Endothelial cell of umbilical vein (primary cell): ENCODE results near the gene DLG1. TPM values are rescaled to one million over a fixed set of nuclear protein-coding genes. Genes with fewer than 3 reads are reported as not detected.

Experiments used
- BruUV-seq: library from RNA; stranded (reverse); fragments of 400-500 nt; replicated peaks from 2 replicates; lab custom pipeline; 2021; lab: Mats Ljungman, UMichigan
- CTCF ChIA-PET: fragments of 300-600, 350-600 bp; sonication (Branson Sonifier 250); formaldehyde crosslinking; loops from one replicate; lab custom pipeline; 2021; ENCODE audit warnings: antibody characterized with exemption, inconsistent platforms; lab: Charles Lee
- POLR2A ChIA-PET: fragments of 300-600, 350-600 bp; sonication (Branson Sonifier 250); formaldehyde crosslinking; loops from one replicate; lab custom pipeline; 2021; ENCODE audit warnings: antibody characterized with exemption, inconsistent platforms; lab: Charles Lee
- DNase-seq: peaks from one replicate; pipeline ENCODE4 v3.0.0-alpha.2; 2011; ENCODE audit warnings: low read depth, low spot score
- FAIRE-seq: peaks from 2 replicates; lab custom pipeline; 2011; peaks lifted over from hg19 to GRCh38; lab: Jason Lieb, UNC
- H2AFZ ChIP-seq: 2 replicates; pipeline ENCODE4 v1.6.0; 2012; ENCODE audit warnings: low read depth, low read length, control low read depth, inconsistent platforms
- H3K27ac ChIP-seq: 2 replicates; pipeline ENCODE4 v1.5.1; 2011; ENCODE audit warnings: low read depth, mild to moderate bottlenecking, control low read depth, low read length, moderate library complexity; ENCODE audit not compliant: insufficient read depth
- H3K27me3 ChIP-seq, 2 experiments: 2 replicates each; pipeline versions ENCODE4 v1.6.0 to v1.6.1; 2011; ENCODE audit warnings: low read length in 2 of 2, mixed read lengths in 1 of 2; ENCODE audit not compliant: control insufficient read depth in 2 of 2, insufficient read depth in 2 of 2
- H3K36me3 ChIP-seq, 2 experiments: 2 replicates in 1 of 2; 3 replicates in 1 of 2; pipeline ENCODE4 v1.5.1; 2011; ENCODE audit warnings: low read length in 2 of 2, mild to moderate bottlenecking in 1 of 2, moderate library complexity in 1 of 2; ENCODE audit not compliant: control insufficient read depth in 2 of 2, insufficient read depth in 2 of 2; ENCODE audit errors: extremely low read depth in 1 of 2
- H3K4me1 ChIP-seq: 3 replicates; pipeline ENCODE4 v1.5.1; 2011; ENCODE audit warnings: mild to moderate bottlenecking, low read length; ENCODE audit not compliant: control insufficient read depth, insufficient read depth; ENCODE audit errors: extremely low read depth
- H3K4me2 ChIP-seq: 2 replicates; pipeline ENCODE4 v1.6.1; 2011; ENCODE audit warnings: low read length, control low read depth, mixed read lengths; ENCODE audit not compliant: insufficient read depth
- H3K4me3 ChIP-seq, 3 experiments: fragments of 200-600 bp in 1 of 3; sonication (generic), shearing (Covaris generic) in 1 of 3; replicated peaks in 1 of 3; 2 replicates each; pipeline ENCODE4 v1.5.1; 2011 to 2016; ENCODE audit warnings: control low read depth in 3 of 3, low read length in 3 of 3, mild to moderate bottlenecking in 2 of 3, inconsistent platforms in 1 of 3, low read depth in 1 of 3, moderate library complexity in 1 of 3; ENCODE audit not compliant: insufficient read depth in 1 of 3
- H3K79me2 ChIP-seq: 2 replicates; pipeline ENCODE4 v1.6.0; 2012; ENCODE audit warnings: low read length, inconsistent platforms; ENCODE audit not compliant: control insufficient read depth, insufficient read depth
- H3K9ac ChIP-seq: replicated peaks from 2 replicates; pipeline ENCODE3; 2011; ENCODE audit warnings: low read length, control low read depth; ENCODE audit not compliant: insufficient read depth; ENCODE audit errors: extremely low read depth
- H3K9me1 ChIP-seq: replicated peaks from 3 replicates; pipeline ENCODE4 v1.6.0; 2011; ENCODE audit warnings: mild to moderate bottlenecking, low read length; ENCODE audit not compliant: control insufficient read depth, insufficient read depth; ENCODE audit errors: extremely low read depth
- H3K9me3 ChIP-seq: replicated peaks from 2 replicates; pipeline ENCODE4 v1.5.1; 2012; ENCODE audit warnings: low read length, inconsistent platforms; ENCODE audit not compliant: control insufficient read depth, insufficient read depth
- H4K20me1 ChIP-seq: replicated peaks from 2 replicates; pipeline ENCODE3; 2011; ENCODE audit warnings: mild to moderate bottlenecking, low read length; ENCODE audit not compliant: control insufficient read depth, insufficient read depth; ENCODE audit errors: extremely low read depth
- EZH2 ChIP-seq: IDR thresholded peaks from 2 replicates; pipeline ENCODE4 v1.6.1; 2012; ENCODE audit warnings: borderline replicate concordance, low read depth, mild to moderate bottlenecking, moderate library complexity, low read length, inconsistent platforms; ENCODE audit not compliant: severe bottlenecking
- FOS ChIP-seq: IDR thresholded peaks from 2 replicates; pipeline ENCODE4 v1.6.1; 2011; ENCODE audit warnings: mild to moderate bottlenecking, low read length, moderate library complexity, borderline replicate concordance; ENCODE audit not compliant: insufficient read depth
- GATA2 ChIP-seq: IDR thresholded peaks from 2 replicates; pipeline ENCODE4 v1.7.0; 2011; ENCODE audit warnings: low read depth, mild to moderate bottlenecking, moderate library complexity, mixed read lengths, low read length; ENCODE audit not compliant: insufficient read length, insufficient read depth
- JUN ChIP-seq: IDR thresholded peaks from 2 replicates; pipeline ENCODE4 v1.6.1; 2011; ENCODE audit warnings: borderline replicate concordance, low read depth; ENCODE audit not compliant: insufficient read length, insufficient read depth
- MYC ChIP-seq: IDR thresholded peaks from one replicate; pipeline ENCODE4 v1.6.1; 2011; ENCODE audit warnings: mild to moderate bottlenecking, low read depth, low read length
- POLR2A ChIP-seq: IDR thresholded peaks from 2 replicates; pipeline ENCODE4 v1.6.1; 2012; ENCODE audit warnings: low read depth, mild to moderate bottlenecking, control low read depth, low read length
- POLR2AphosphoS5 ChIP-seq: IDR thresholded peaks from 2 replicates; pipeline ENCODE4 v1.6.1; 2012; ENCODE audit warnings: low read depth, mild to moderate bottlenecking, control low read depth, low read length, moderate library complexity; ENCODE audit not compliant: insufficient read depth
- dilution Hi-C: fragments of 300-500 bp; cut with MboI; formaldehyde crosslinking; loops from one replicate; pipeline ENCODE4 v1.15.0; 2019; ENCODE audit warnings: low sequenced_read_pairs; ENCODE audit not compliant: extremely low pct_ligation_motif_present
- intact Hi-C: fragments of 100-400 bp; cut with micrococcal nuclease; formaldehyde crosslinking; loops from one replicate; pipeline ENCODE4 v1.10.0; 2022
- polyA plus RNA-seq, 4 experiments: library from polyadenylated mRNA; depleted of rRNA in 3 of 4; stranded (reverse) in 3 of 4; unstranded in 1 of 4; fragments of >200 nt; gene quantifications; 2 replicates each; pipeline versions ENCODE4 v1.2.1 to v1.2.3, GENCODE V29; 2011 to 2012; ENCODE audit warnings: missing spikeins in 1 of 4
- total RNA-seq: library from RNA; stranded (reverse); gene quantifications from 2 replicates; pipeline ENCODE4 v1.2.3, GENCODE V29; 2021
- TF ChIP-seq, protein P1 (sequence below): IDR thresholded peaks from 2 replicates; pipeline ENCODE4 v1.6.1; 2011; ENCODE audit not compliant: insufficient read depth, insufficient read length
- TF ChIP-seq, protein P2 (sequence below), 2 donors: IDR thresholded peaks; 1 replicate in 1 of 2; 2 replicates in 1 of 2; pipeline ENCODE4 v1.5.1; 2011; ENCODE audit warnings: low read length in 2 of 2, mild to moderate bottlenecking in 2 of 2, moderate library complexity in 2 of 2, control low read depth in 1 of 2, inconsistent platforms in 1 of 2, low read depth in 1 of 2; ENCODE audit not compliant: insufficient read depth in 1 of 2; ENCODE audit errors: extremely low read depth in 1 of 2

The DLG1 gene
- total and polyA plus RNA-seq, 2 donors (not counting 3 experiments of a cell fraction or from before 2014, with no cell fraction given): 26.5 to 80.1 TPM

DNA sequence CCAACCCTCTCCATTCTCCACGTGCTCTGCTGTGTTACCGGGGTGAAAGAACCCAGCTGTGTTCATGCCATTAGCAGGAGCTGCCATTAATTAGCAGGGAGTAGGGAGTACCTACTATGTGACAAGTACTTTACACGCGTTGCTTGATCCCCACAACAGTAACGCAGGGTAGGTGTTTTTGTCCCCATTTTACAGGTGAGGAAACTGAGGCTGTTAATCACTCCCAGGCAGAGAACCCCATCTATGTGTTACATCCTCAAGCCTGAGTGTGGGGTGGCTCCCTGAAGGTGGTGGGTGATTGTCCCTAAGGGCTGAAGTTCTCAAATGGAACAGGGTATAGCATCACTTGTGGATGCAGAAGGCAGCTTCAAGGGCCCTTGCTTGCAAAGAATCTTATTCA, 291.6 kb downstream of the DLG1 start:
- H3K4me1 ChIP-seq: peaks cover 2% of the 10 kb centered on the region
- FAIRE-seq (no peak), DNase-seq (no peak)
- no peaks in the 10 kb centered on the region for H3K36me3 ChIP-seq
- no peaks in the 10 kb centered on the region for H4K20me1 ChIP-seq
- no peaks in the 10 kb centered on the region for H3K79me2 ChIP-seq
- no peak overlapping the region for H3K4me3 ChIP-seq
- no peak overlapping the region for H3K27ac ChIP-seq
- no peak overlapping the region for H3K9ac ChIP-seq
- intact Hi-C loops: loop anchor here (10.0 kb wide), 1 partner anchor 508 kb away; no protein-coding TSS in a partner anchor
- dilution Hi-C loops: no loop called here
- ChIA-PET CTCF (interaction anchor here (1.7 kb wide), 1 partner anchor 10 kb away, joined by 5 read pairs; no protein-coding TSS in a partner anchor), POLR2A (no interaction called here)
- no peak overlapping the region for H2AFZ ChIP-seq
- H3K27me3 ChIP-seq: no peaks in the 10 kb centered on the region
- H3K9me3 ChIP-seq: no peaks in the 10 kb centered on the region
- no peak overlapping the region for H3K4me2 ChIP-seq
- BruUV-seq: no TSS peak
- H3K9me1 ChIP-seq: no peaks in the 10 kb centered on the region
- TF ChIP-seq JUN (no peak), GATA2 (no peak), POLR2A (no peak), EZH2 (no peak), MYC (no peak), FOS (no peak), POLR2AphosphoS5 (no peak)
- TF ChIP-seq, protein P1, sequence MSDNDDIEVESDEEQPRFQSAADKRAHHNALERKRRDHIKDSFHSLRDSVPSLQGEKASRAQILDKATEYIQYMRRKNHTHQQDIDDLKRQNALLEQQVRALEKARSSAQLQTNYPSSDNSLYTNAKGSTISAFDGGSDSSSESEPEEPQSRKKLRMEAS: no peak
- TF ChIP-seq, protein P2, sequence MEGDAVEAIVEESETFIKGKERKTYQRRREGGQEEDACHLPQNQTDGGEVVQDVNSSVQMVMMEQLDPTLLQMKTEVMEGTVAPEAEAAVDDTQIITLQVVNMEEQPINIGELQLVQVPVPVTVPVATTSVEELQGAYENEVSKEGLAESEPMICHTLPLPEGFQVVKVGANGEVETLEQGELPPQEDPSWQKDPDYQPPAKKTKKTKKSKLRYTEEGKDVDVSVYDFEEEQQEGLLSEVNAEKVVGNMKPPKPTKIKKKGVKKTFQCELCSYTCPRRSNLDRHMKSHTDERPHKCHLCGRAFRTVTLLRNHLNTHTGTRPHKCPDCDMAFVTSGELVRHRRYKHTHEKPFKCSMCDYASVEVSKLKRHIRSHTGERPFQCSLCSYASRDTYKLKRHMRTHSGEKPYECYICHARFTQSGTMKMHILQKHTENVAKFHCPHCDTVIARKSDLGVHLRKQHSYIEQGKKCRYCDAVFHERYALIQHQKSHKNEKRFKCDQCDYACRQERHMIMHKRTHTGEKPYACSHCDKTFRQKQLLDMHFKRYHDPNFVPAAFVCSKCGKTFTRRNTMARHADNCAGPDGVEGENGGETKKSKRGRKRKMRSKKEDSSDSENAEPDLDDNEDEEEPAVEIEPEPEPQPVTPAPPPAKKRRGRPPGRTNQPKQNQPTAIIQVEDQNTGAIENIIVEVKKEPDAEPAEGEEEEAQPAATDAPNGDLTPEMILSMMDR (IDR thresholded peaks at IDR 0.05; ENCODE audit: extremely low read depth in 1 of 2, insufficient read depth in 1 of 2, low read depth in 1 of 2, low read length in 2 of 2): no peak
